ENCODE measurements around the gene PTCSC3. TPM values are rescaled to one million over a fixed set of nuclear protein-coding genes. Genes with fewer than 3 reads are reported as not detected.

Gene PTCSC3
- not detected for total RNA-seq

- H3K9me3 ChIP-seq, result no peaks in the 10 kb centered on the region
- ATAC-seq (no peak), DNase-seq (no peak)
- no peak within 1 kb of the TSS for H3K4me3 ChIP-seq
- no peaks in the 10 kb centered on the region for H3K4me1 ChIP-seq
- TF ChIP-seq POLR2A (IDR thresholded peaks at IDR 0.05) (no peak), CTCF (IDR thresholded peaks at IDR 0.05) (no peak)
- no peak within 1 kb of the TSS for H3K27ac ChIP-seq
- WGBS, 2 donors, result 75 to 94% methylated on average over 4 of the region's 4 CpGs
- H3K27me3 ChIP-seq, result no peaks in the 10 kb centered on the region
- no peaks in the 10 kb centered on the region for H3K36me3 ChIP-seq (replicated peaks in 1 of 2; ENCODE audit: insufficient read depth in 1 of 2, low read depth in 2 of 2)
- intact Hi-C loops (cut with DNase I), result no loop called here
These were observed at the start of gene PTCSC3 for GRCh38 chr14:36176524-36176923. Gene PTCSC3 (minus strand): TSS chr14:36176722.

- no peaks in the 10 kb centered on the region for H3K36me3 ChIP-seq (replicated peaks in 1 of 2; ENCODE audit: insufficient read depth in 1 of 2, low read depth in 2 of 2)
- intact Hi-C loops (cut with DNase I), result no loop called here
- H3K4me1 ChIP-seq, result peaks cover 13% of the 10 kb centered on the region
- TF ChIP-seq POLR2A (IDR thresholded peaks at IDR 0.05), result no peak
- no peak for TF ChIP-seq CTCF (IDR thresholded peaks at IDR 0.05)
- no peak for DNase-seq
- H3K9me3 ChIP-seq, result no peaks in the 10 kb centered on the region
- no peak for ATAC-seq
- WGBS, 2 donors, result 41 to 48% methylated on average over 1 of the region's 1 CpG
- H3K27me3 ChIP-seq, result no peaks in the 10 kb centered on the region
- no peak overlapping the region for H3K27ac ChIP-seq
- H3K4me3 ChIP-seq, result no peak overlapping the region
These were observed 49.6 kb upstream of the PTCSC3 start for GRCh38 chr14:36226164-36226563.

- no peak for TF ChIP-seq CTCF (IDR thresholded peaks at IDR 0.05)
- TF ChIP-seq POLR2A (IDR thresholded peaks at IDR 0.05), result no peak
- WGBS, 2 donors, result 69 to 78% methylated on average over 9 of the region's 9 CpGs
- Histone ChIP-seq H3K27ac (no peak overlapping the region), H3K4me3 (no peak overlapping the region), H3K27me3 (no peaks in the 10 kb centered on the region), H3K36me3 (replicated peaks in 1 of 2; ENCODE audit: insufficient read depth in 1 of 2, low read depth in 2 of 2) (no peaks in the 10 kb centered on the region), H3K9me3 (no peaks in the 10 kb centered on the region), H3K4me1 (peaks cover 13% of the 10 kb centered on the region)
- DNase-seq, result no peak
- ATAC-seq, result no peak
- intact Hi-C loops (cut with DNase I), result no loop called here
These were observed 47.7 kb upstream of the PTCSC3 start for GRCh38 chr14:36224176-36224575.

- Histone ChIP-seq H3K4me3 (no peak overlapping the region), H3K27ac (no peak overlapping the region), H3K36me3 (replicated peaks in 1 of 2; ENCODE audit: insufficient read depth in 1 of 2, low read depth in 2 of 2) (no peaks in the 10 kb centered on the region), H3K27me3 (peaks cover 0 to 4% of the 10 kb centered on the region in 2 donors), H3K4me1 (peaks cover 13% of the 10 kb centered on the region), H3K9me3 (no peaks in the 10 kb centered on the region)
- intact Hi-C loops (cut with DNase I), result no loop called here
- TF ChIP-seq POLR2A (IDR thresholded peaks at IDR 0.05) (no peak), CTCF (IDR thresholded peaks at IDR 0.05) (no peak)
- DNase-seq (no peak), ATAC-seq (no peak)
- WGBS, 2 donors, result 58 to 68% methylated on average over 3 of the region's 3 CpGs
These were observed 47.0 kb upstream of the PTCSC3 start for GRCh38 chr14:36223558-36223957.

- Histone ChIP-seq H3K4me3 (no peak overlapping the region), H3K27ac (no peak overlapping the region), H3K36me3 (replicated peaks in 1 of 2; ENCODE audit: insufficient read depth in 1 of 2, low read depth in 2 of 2) (no peaks in the 10 kb centered on the region), H3K4me1 (peaks cover 8% of the 10 kb centered on the region), H3K27me3 (peaks cover 0 to 4% of the 10 kb centered on the region in 2 donors), H3K9me3 (no peaks in the 10 kb centered on the region)
- DNase-seq (no peak), ATAC-seq (no peak)
- no peak for TF ChIP-seq CTCF (IDR thresholded peaks at IDR 0.05)
- TF ChIP-seq POLR2A (IDR thresholded peaks at IDR 0.05), result no peak
- intact Hi-C loops (cut with DNase I), result no loop called here
- 44 to 54% methylated on average over 5 of the region's 5 CpGs for WGBS, 2 donors
These were observed 46.5 kb upstream of the PTCSC3 start for GRCh38 chr14:36222952-36223468.

Data from body of pancreas (tissue), 4 donors.